H1 (cell line): ENCODE data around the gene MYOM1. TPM values are rescaled to one million over a fixed set of nuclear protein-coding genes. Genes with fewer than 3 reads are reported as not detected.

Experiments used
- CTCF ChIA-PET: fragments of 300-600 bp; sonication (Branson Sonifier 250); formaldehyde crosslinking; loops from one replicate; lab custom pipeline; 2021; ENCODE audit not compliant: partially characterized antibody; lab: Charles Lee
- POLR2A ChIA-PET: fragments of 300-600 bp; sonication (Branson Sonifier 250); formaldehyde crosslinking; loops from one replicate; lab custom pipeline; 2021; ENCODE audit warnings: inconsistent platforms; ENCODE audit not compliant: partially characterized antibody; lab: Charles Lee
- DNase-seq, 2 experiments: peaks; one replicate each; pipeline versions ENCODE4 v3.0.0 to v3.0.0-alpha.2; 2010 to 2022; ENCODE audit warnings: low spot score in 2 of 2, low read depth in 1 of 2, mixed read lengths in 1 of 2
- FAIRE-seq: peaks from 2 replicates; lab custom pipeline; 2011; peaks lifted over from hg19 to GRCh38; lab: Jason Lieb, UNC
- H2AFZ ChIP-seq: 2 replicates; pipeline ENCODE4 v1.8.1; 2012; ENCODE audit warnings: low read length, inconsistent platforms
- H2AK5ac ChIP-seq: 2 replicates; pipeline ENCODE4 v1.6.1; 2013; ENCODE audit warnings: low read depth, low read length
- H2BK120ac ChIP-seq: replicated peaks from 2 replicates; pipeline ENCODE3; 2013; ENCODE audit warnings: low read depth, low read length, inconsistent platforms
- H2BK12ac ChIP-seq: 2 replicates; pipeline ENCODE4 v1.6.1; 2013; ENCODE audit warnings: low read depth, low read length
- H2BK15ac ChIP-seq: 2 replicates; pipeline ENCODE4 v1.6.1; 2013; ENCODE audit warnings: low read length
- H2BK20ac ChIP-seq: 2 replicates; pipeline ENCODE4 v1.6.1; 2013; ENCODE audit warnings: low read length
- H2BK5ac ChIP-seq: 2 replicates; pipeline ENCODE4 v1.6.1; 2013; ENCODE audit warnings: low read depth, low read length
- H3K14ac ChIP-seq: 2 replicates; pipeline ENCODE4 v1.6.1; 2013; ENCODE audit warnings: inconsistent platforms; ENCODE audit not compliant: insufficient read length
- H3K18ac ChIP-seq: 2 replicates; pipeline ENCODE4 v1.6.1; 2013; ENCODE audit warnings: low read length; ENCODE audit errors: extremely low read depth
- H3K23ac ChIP-seq: 2 replicates; pipeline ENCODE4 v1.6.1; 2013; ENCODE audit warnings: inconsistent platforms; ENCODE audit not compliant: insufficient read length
- H3K23me2 ChIP-seq: 2 replicates; pipeline ENCODE4 v1.6.1; 2013; ENCODE audit warnings: low read depth, low read length
- H3K27ac ChIP-seq: 2 replicates; pipeline ENCODE4 v1.6.1; 2011; ENCODE audit warnings: low read depth, low read length, inconsistent platforms
- H3K27me3 ChIP-seq, 4 experiments: replicated peaks in 1 of 4; 1 replicate in 1 of 4; 2 replicates in 3 of 4; pipeline versions ENCODE4 v1.6.1 to v1.8.1; 2011 to 2013; ENCODE audit warnings: low read length in 3 of 4, mild to moderate bottlenecking in 3 of 4, inconsistent platforms in 2 of 4, mixed read lengths in 2 of 4, moderate library complexity in 1 of 4; ENCODE audit not compliant: control insufficient read depth in 3 of 4, insufficient read depth in 3 of 4; ENCODE audit errors: extremely low read depth in 1 of 4
- H3K36me3 ChIP-seq, 4 experiments: 2 replicates each; pipeline versions ENCODE4 v1.6.1 to v1.8.1; 2011 to 2013; ENCODE audit warnings: mild to moderate bottlenecking in 4 of 4, low read length in 3 of 4, moderate library complexity in 2 of 4, control low read depth in 1 of 4, inconsistent platforms in 1 of 4; ENCODE audit not compliant: insufficient read depth in 4 of 4, control insufficient read depth in 2 of 4
- H3K4ac ChIP-seq: replicated peaks from 2 replicates; pipeline ENCODE3; 2013; ENCODE audit warnings: low read length, low read depth, mixed read lengths, inconsistent platforms; ENCODE audit not compliant: insufficient read length
- H3K4me1 ChIP-seq, 4 experiments: replicated peaks in 1 of 4; 1 replicate in 1 of 4; 2 replicates in 3 of 4; pipeline versions ENCODE4 v1.6.1 to v1.8.1; 2011 to 2013; ENCODE audit warnings: low read length in 3 of 4, inconsistent platforms in 2 of 4, mixed read lengths in 1 of 4; ENCODE audit not compliant: insufficient read depth in 4 of 4, control insufficient read depth in 3 of 4
- H3K4me2 ChIP-seq, 2 experiments: 2 replicates each; pipeline versions ENCODE4 v1.6.1 to v1.8.1; 2011 to 2013; ENCODE audit warnings: low read depth in 2 of 2, low read length in 2 of 2, control low read depth in 1 of 2, inconsistent platforms in 1 of 2, mild to moderate bottlenecking in 1 of 2; ENCODE audit not compliant: insufficient read depth in 1 of 2
- H3K4me3 ChIP-seq, 4 experiments: fragments of 200-600, 300-600 bp in 1 of 4; sonication (generic), shearing (Covaris generic), sonication (Bioruptor Twin) in 1 of 4; 2 replicates each; pipeline versions ENCODE4 v1.5.1 to v1.8.1; 2011 to 2016; ENCODE audit warnings: low read length in 4 of 4, low read depth in 3 of 4, control low read depth in 2 of 4, inconsistent platforms in 2 of 4, mild to moderate bottlenecking in 2 of 4, mixed read lengths in 1 of 4, moderate library complexity in 1 of 4; ENCODE audit not compliant: insufficient read depth in 2 of 4; ENCODE audit errors: extremely low read depth in 1 of 4
- H3K56ac ChIP-seq: replicated peaks from 2 replicates; pipeline ENCODE3; 2013; ENCODE audit warnings: low read depth, mild to moderate bottlenecking, mixed read lengths, low read length, inconsistent platforms; ENCODE audit not compliant: insufficient read length
- H3K79me1 ChIP-seq: 2 replicates; pipeline ENCODE4 v1.6.1; 2013; ENCODE audit warnings: low read depth, low read length, control low read depth
- H3K79me2 ChIP-seq, 2 experiments: 2 replicates each; pipeline versions ENCODE4 v1.6.1 to v1.8.1; 2012 to 2013; ENCODE audit warnings: low read length in 2 of 2, mild to moderate bottlenecking in 2 of 2, inconsistent platforms in 1 of 2; ENCODE audit not compliant: insufficient read depth in 2 of 2, control insufficient read depth in 1 of 2
- H3K9ac ChIP-seq, 4 experiments: replicated peaks in 1 of 4; 1 replicate in 1 of 4; 2 replicates in 3 of 4; pipeline versions ENCODE4 v1.6.1 to v1.8.1; 2011 to 2013; ENCODE audit warnings: low read depth in 3 of 4, low read length in 3 of 4, control low read depth in 2 of 4, mild to moderate bottlenecking in 2 of 4, moderate library complexity in 2 of 4, inconsistent platforms in 1 of 4; ENCODE audit errors: extremely low read depth in 1 of 4
- H3K9me3 ChIP-seq, 2 experiments: 2 replicates each; pipeline versions ENCODE4 v1.6.1 to v1.8.1; 2012 to 2013; ENCODE audit warnings: mild to moderate bottlenecking in 2 of 2, moderate library complexity in 2 of 2, control low read depth in 1 of 2, inconsistent platforms in 1 of 2, low read depth in 1 of 2, low read length in 1 of 2, mixed read lengths in 1 of 2; ENCODE audit not compliant: insufficient read depth in 2 of 2
- H4K20me1 ChIP-seq, 2 experiments: replicated peaks in 1 of 2; 2 replicates each; pipeline versions ENCODE3 to v1.8.1; 2011 to 2013; ENCODE audit warnings: inconsistent platforms in 2 of 2, low read length in 2 of 2, mild to moderate bottlenecking in 1 of 2; ENCODE audit not compliant: insufficient read depth in 2 of 2, control insufficient read depth in 1 of 2
- H4K5ac ChIP-seq: 2 replicates; pipeline ENCODE4 v1.6.1; 2013; ENCODE audit warnings: low read length, low read depth, mixed read lengths, inconsistent platforms; ENCODE audit not compliant: insufficient read length
- H4K8ac ChIP-seq: 2 replicates; pipeline ENCODE4 v1.8.0; 2013; ENCODE audit warnings: mild to moderate bottlenecking, moderate library complexity, low read length, inconsistent platforms; ENCODE audit not compliant: insufficient read depth; ENCODE audit errors: extremely low read depth
- H4K91ac ChIP-seq: replicated peaks from 2 replicates; pipeline ENCODE3; 2013; ENCODE audit warnings: low read length, mixed read lengths, inconsistent platforms; ENCODE audit not compliant: insufficient read length
- ATF3 ChIP-seq: IDR thresholded peaks from 2 replicates; pipeline ENCODE4 v1.6.1; 2011; ENCODE audit warnings: low read depth, mild to moderate bottlenecking, low read length; ENCODE audit not compliant: insufficient read depth
- CTCF ChIP-seq, 3 experiments: IDR thresholded peaks; 1 replicate in 2 of 3; 2 replicates in 1 of 3; pipeline versions ENCODE4 v1.5.1 to v1.6.1; 2011; ENCODE audit warnings: low read length in 3 of 3, mild to moderate bottlenecking in 3 of 3, inconsistent platforms in 2 of 3, low read depth in 1 of 3, moderate library complexity in 1 of 3; ENCODE audit not compliant: insufficient read depth in 1 of 3; ENCODE audit errors: control extremely low read depth in 1 of 3
- EGR1 ChIP-seq: IDR thresholded peaks from 2 replicates; pipeline ENCODE4 v1.6.1; 2011; ENCODE audit warnings: low read depth, low read length, borderline replicate concordance
- POLR2AphosphoS5 ChIP-seq: IDR thresholded peaks from 2 replicates; pipeline ENCODE4 v1.6.1; 2011; ENCODE audit warnings: low read depth, low read length
- POU5F1 ChIP-seq: IDR thresholded peaks from 2 replicates; pipeline ENCODE4 v1.6.1; 2011; ENCODE audit warnings: low read depth, mild to moderate bottlenecking, low read length, moderate library complexity
- RFX5 ChIP-seq: IDR thresholded peaks from 2 replicates; pipeline ENCODE4 v1.6.1; 2011; ENCODE audit warnings: low read depth, low read length, improper control_type of control experiment, borderline replicate concordance
- RXRA ChIP-seq: IDR thresholded peaks from 2 replicates; pipeline ENCODE4 v1.6.1; 2011; ENCODE audit warnings: low read depth, mild to moderate bottlenecking, low read length, moderate library complexity; ENCODE audit not compliant: insufficient read depth
- SAP30 ChIP-seq: fragments of 300-600 bp; sonication (generic); IDR thresholded peaks from 2 replicates; pipeline ENCODE4 v1.7.1; 2012; ENCODE audit warnings: low read length, moderate library complexity, mild to moderate bottlenecking, inconsistent platforms; ENCODE audit not compliant: insufficient read depth, insufficient replicate concordance
- TAF1 ChIP-seq: IDR thresholded peaks from 2 replicates; pipeline ENCODE4 v1.6.1; 2011; ENCODE audit warnings: mild to moderate bottlenecking, low read depth, low read length
- TAF7 ChIP-seq: optimal IDR thresholded peaks from 2 replicates; pipeline ENCODE3; 2011; ENCODE audit warnings: low read depth, mild to moderate bottlenecking, inconsistent platforms, low read length, moderate library complexity, borderline replicate concordance
- WGBS, 2 experiments: shearing (Covaris generic) in 1 of 2; methylation state at CpG; one replicate each; pipeline versions ENCODE4 v1.1.6 to v1.1.7; 2013 to 2015; ENCODE audit warnings: low lambda C conversion rate in 2 of 2, mixed read lengths in 2 of 2, inconsistent platforms in 1 of 2, low coverage in 1 of 2, missing lambda C conversion rate in 1 of 2; ENCODE audit not compliant: insufficient replicate concordance in 2 of 2, insufficient coverage in 1 of 2, insufficient read length in 1 of 2; ENCODE audit errors: extremely low coverage in 1 of 2, missing lambda C conversion rate in 1 of 2; 5-methylcytosine and 5-hydroxymethylcytosine counted together
- polyA plus RNA-seq, 7 experiments: library from polyadenylated mRNA; depleted of rRNA in 3 of 7; stranded (reverse) in 5 of 7; unstranded in 2 of 7; fragments of >200 nt in 5 of 7; fragments of 200-250 nt in 2 of 7; gene quantifications; 1 replicate in 5 of 7; 2 replicates in 1 of 7; 4 replicates in 1 of 7; pipeline versions ENCODE4 v1.2.1 to v1.2.3, GENCODE V29; 2011 to 2013; ENCODE audit warnings: missing spikeins in 2 of 7, mixed read lengths in 2 of 7
- total RNA-seq: library from RNA; stranded (reverse); fragmentation: NEBNext Ultra II Directional; extraction: Animal tissue kit (Norgen Biotek cat#: 25700); gene quantifications from 2 replicates; pipeline ENCODE4 v1.2.1, GENCODE V29; 2021

MYOM1 gene
- total and polyA plus RNA-seq, 2 of the 8 experiments (the other 6 are each of a cell fraction or from before 2014, with no cell fraction given), result 0.06 to 0.32 TPM

GRCh38 chr18:3126457-3127097 lies 93.2 kb downstream of the MYOM1 start:
- H3K36me3 ChIP-seq, result no peaks in the 10 kb centered on the region
- H3K4ac ChIP-seq, result no peak overlapping the region
- H2BK12ac ChIP-seq, result no peak overlapping the region
- no peak overlapping the region for H2AFZ ChIP-seq
- no peak overlapping the region for H3K18ac ChIP-seq
- no peaks in the 10 kb centered on the region for H3K79me2 ChIP-seq
- no peak overlapping the region for H3K14ac ChIP-seq
- no peak overlapping the region for H2BK15ac ChIP-seq
- no peak overlapping the region for H3K4me2 ChIP-seq
- H3K27ac ChIP-seq, result no peak overlapping the region
- H3K56ac ChIP-seq, result no peak overlapping the region
- no peak overlapping the region for H4K5ac ChIP-seq
- DNase-seq, result no peak
- H4K20me1 ChIP-seq, result no peaks in the 10 kb centered on the region
- 82% methylated on average over 9 of the region's 9 CpGs; no CpG with 5 or more reads in 1 of the 2 experiments for WGBS, 2 experiments
- H3K27me3 ChIP-seq, result no peaks in the 10 kb centered on the region
- no peak overlapping the region for H3K9ac ChIP-seq
- H2BK5ac ChIP-seq, result no peak overlapping the region
- H3K9me3 ChIP-seq, result no peaks in the 10 kb centered on the region
- no peaks in the 10 kb centered on the region for H3K23me2 ChIP-seq
- H3K23ac ChIP-seq, result no peak overlapping the region
- POLR2A ChIA-PET, result interaction anchor here (1.2 kb wide), 1 partner anchor 121 kb away, joined by 3 read pairs; no protein-coding TSS in a partner anchor
- no peak overlapping the region for H2AK5ac ChIP-seq
- no peak overlapping the region for H4K91ac ChIP-seq
- CTCF ChIA-PET, result interaction anchor here (1.5 to 4.1 kb wide), 4 partner anchors 16 to 193 kb away, joined by 4 to 13 read pairs (median 8); no protein-coding TSS in a partner anchor
- no peak overlapping the region for H4K8ac ChIP-seq
- FAIRE-seq, result no peak
- no peaks in the 10 kb centered on the region for H3K4me1 ChIP-seq
- no peak overlapping the region for H3K4me3 ChIP-seq
- H3K79me1 ChIP-seq, result no peaks in the 10 kb centered on the region
- H2BK120ac ChIP-seq, result no peak overlapping the region
- no peak overlapping the region for H2BK20ac ChIP-seq
- TF ChIP-seq POLR2AphosphoS5 (no peak), RFX5 (no peak), RXRA (no peak), EGR1 (no peak), TAF7 (no peak), TAF1 (no peak), ATF3 (no peak), POU5F1 (no peak), CTCF (IDR thresholded peaks at IDR 0.05; ENCODE audit: control extremely low read depth in 1 of 3, insufficient read depth in 1 of 3, low read depth in 1 of 3, low read length in 3 of 3) (no peak), SAP30 (no peak)
